ENCODE data around the gene STON1.

- TF ChIP-seq SALL2 (tag by site-specific recombination; IDR thresholded peaks at IDR 0.05; ENCODE audit: borderline replicate concordance) = no peak
- TF ChIP-seq, protein P1, sequence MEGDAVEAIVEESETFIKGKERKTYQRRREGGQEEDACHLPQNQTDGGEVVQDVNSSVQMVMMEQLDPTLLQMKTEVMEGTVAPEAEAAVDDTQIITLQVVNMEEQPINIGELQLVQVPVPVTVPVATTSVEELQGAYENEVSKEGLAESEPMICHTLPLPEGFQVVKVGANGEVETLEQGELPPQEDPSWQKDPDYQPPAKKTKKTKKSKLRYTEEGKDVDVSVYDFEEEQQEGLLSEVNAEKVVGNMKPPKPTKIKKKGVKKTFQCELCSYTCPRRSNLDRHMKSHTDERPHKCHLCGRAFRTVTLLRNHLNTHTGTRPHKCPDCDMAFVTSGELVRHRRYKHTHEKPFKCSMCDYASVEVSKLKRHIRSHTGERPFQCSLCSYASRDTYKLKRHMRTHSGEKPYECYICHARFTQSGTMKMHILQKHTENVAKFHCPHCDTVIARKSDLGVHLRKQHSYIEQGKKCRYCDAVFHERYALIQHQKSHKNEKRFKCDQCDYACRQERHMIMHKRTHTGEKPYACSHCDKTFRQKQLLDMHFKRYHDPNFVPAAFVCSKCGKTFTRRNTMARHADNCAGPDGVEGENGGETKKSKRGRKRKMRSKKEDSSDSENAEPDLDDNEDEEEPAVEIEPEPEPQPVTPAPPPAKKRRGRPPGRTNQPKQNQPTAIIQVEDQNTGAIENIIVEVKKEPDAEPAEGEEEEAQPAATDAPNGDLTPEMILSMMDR (tag by site-specific recombination; IDR thresholded peaks at IDR 0.05) = no peak
Observed at GRCh38 chr2:48600917-48601316, 71.0 kb downstream of the STON1 start.

All from HEK293 (cell line).